Chondrocyte (in vitro differentiated cells): ENCODE measurements around the gene FOXN3. TPM values are rescaled to one million over a fixed set of nuclear protein-coding genes. Genes with fewer than 3 reads are reported as not detected.

Experiments used
- DNase-seq: peaks from one replicate; pipeline ENCODE4 v3.0.0; 2021; ENCODE audit warnings: mixed read lengths, low spot score
- H3K27ac Mint-ChIP-seq: one replicate; pipeline ENCODE4 v1.8.0; 2021; ENCODE audit warnings: mild to moderate bottlenecking, moderate library complexity, mixed read lengths; ENCODE audit not compliant: unreplicated experiment
- H3K27me3 Mint-ChIP-seq: 2 replicates; pipeline ENCODE4 v1.8.0; 2021; ENCODE audit warnings: low read depth, mixed read lengths
- H3K36me3 Mint-ChIP-seq: 2 replicates; pipeline ENCODE4 v1.8.0; 2021; ENCODE audit warnings: low read depth, mixed read lengths
- H3K4me1 Mint-ChIP-seq: 2 replicates; pipeline ENCODE4 v1.8.0; 2021; ENCODE audit warnings: low read depth, mild to moderate bottlenecking, mixed read lengths
- H3K4me3 Mint-ChIP-seq: one replicate; pipeline ENCODE4 v1.8.0; 2021; ENCODE audit warnings: mild to moderate bottlenecking, moderate library complexity, mixed read lengths; ENCODE audit not compliant: unreplicated experiment
- H3K9me3 Mint-ChIP-seq: 2 replicates; pipeline ENCODE4 v1.8.0; 2021; ENCODE audit warnings: low read depth, mixed read lengths
- total RNA-seq: library from RNA; stranded (reverse); gene quantifications from 3 replicates; pipeline ENCODE4 v1.2.1, GENCODE V29; 2021
- TF ChIP-seq, protein P1 (sequence below): fragments of 200-600 bp; sonication (generic); IDR thresholded peaks from 2 replicates; pipeline ENCODE4 v1.5.0; 2021; ENCODE audit warnings: antibody characterized with exemption, mild to moderate bottlenecking, moderate library complexity

Gene FOXN3
- total RNA-seq, 1 donor from 2014 or later = 161 TPM

DNA sequence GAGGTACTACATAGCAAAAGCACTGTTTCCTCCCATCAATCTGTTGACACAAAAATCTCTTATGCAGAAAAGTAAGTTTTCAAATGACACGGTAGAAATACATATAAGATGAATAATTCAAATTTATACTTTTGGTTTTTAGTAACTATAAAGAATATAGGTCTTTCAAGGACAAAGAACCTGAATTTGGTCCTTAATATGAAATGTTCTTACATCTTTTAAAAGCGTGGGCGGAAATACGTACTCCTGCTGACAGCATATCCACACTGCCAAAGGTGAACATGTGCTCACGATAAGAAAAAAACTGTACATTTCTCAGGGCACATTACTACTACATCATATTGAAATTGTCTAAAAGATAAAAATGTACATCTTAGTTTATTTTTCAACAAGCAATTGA is 127.6 kb downstream of the FOXN3 start:
- H3K9me3 Mint-ChIP-seq = no peaks in the 10 kb centered on the region
- DNase-seq = no peak
- H3K4me3 Mint-ChIP-seq = no peak overlapping the region
- peaks cover 3% of the 10 kb centered on the region for H3K36me3 Mint-ChIP-seq
- no peak overlapping the region for H3K27ac Mint-ChIP-seq
- TF ChIP-seq, protein P1, sequence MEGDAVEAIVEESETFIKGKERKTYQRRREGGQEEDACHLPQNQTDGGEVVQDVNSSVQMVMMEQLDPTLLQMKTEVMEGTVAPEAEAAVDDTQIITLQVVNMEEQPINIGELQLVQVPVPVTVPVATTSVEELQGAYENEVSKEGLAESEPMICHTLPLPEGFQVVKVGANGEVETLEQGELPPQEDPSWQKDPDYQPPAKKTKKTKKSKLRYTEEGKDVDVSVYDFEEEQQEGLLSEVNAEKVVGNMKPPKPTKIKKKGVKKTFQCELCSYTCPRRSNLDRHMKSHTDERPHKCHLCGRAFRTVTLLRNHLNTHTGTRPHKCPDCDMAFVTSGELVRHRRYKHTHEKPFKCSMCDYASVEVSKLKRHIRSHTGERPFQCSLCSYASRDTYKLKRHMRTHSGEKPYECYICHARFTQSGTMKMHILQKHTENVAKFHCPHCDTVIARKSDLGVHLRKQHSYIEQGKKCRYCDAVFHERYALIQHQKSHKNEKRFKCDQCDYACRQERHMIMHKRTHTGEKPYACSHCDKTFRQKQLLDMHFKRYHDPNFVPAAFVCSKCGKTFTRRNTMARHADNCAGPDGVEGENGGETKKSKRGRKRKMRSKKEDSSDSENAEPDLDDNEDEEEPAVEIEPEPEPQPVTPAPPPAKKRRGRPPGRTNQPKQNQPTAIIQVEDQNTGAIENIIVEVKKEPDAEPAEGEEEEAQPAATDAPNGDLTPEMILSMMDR = no peak
- H3K27me3 Mint-ChIP-seq = no peaks in the 10 kb centered on the region
- peaks cover 27% of the 10 kb centered on the region for H3K4me1 Mint-ChIP-seq

DNA sequence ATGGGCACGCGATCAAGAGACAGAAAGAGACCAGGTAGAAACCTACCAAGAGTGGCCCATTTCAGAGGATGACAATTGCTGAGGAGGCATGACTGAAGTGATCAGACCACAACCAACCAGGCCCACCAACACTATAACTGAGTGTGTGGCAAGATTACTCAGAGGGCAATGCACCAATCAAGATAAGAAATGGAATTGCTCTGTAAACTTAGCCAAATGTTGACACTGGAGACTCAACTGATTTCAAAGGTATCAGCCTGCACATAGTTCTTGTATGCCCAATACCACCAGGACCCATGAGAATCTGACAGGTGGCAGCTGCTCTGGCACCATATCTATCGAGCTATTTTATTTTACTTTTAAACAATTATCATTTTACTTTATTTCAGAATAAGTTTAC is 128.9 kb downstream of the FOXN3 start:
- DNase-seq = no peak
- Mint-ChIP-seq H3K9me3 (no peaks in the 10 kb centered on the region), H3K4me1 (peaks cover 26% of the 10 kb centered on the region), H3K27me3 (no peaks in the 10 kb centered on the region), H3K27ac (no peak overlapping the region), H3K4me3 (no peak overlapping the region), H3K36me3 (peaks cover 3% of the 10 kb centered on the region)
- TF ChIP-seq, protein P1 = no peak

DNA sequence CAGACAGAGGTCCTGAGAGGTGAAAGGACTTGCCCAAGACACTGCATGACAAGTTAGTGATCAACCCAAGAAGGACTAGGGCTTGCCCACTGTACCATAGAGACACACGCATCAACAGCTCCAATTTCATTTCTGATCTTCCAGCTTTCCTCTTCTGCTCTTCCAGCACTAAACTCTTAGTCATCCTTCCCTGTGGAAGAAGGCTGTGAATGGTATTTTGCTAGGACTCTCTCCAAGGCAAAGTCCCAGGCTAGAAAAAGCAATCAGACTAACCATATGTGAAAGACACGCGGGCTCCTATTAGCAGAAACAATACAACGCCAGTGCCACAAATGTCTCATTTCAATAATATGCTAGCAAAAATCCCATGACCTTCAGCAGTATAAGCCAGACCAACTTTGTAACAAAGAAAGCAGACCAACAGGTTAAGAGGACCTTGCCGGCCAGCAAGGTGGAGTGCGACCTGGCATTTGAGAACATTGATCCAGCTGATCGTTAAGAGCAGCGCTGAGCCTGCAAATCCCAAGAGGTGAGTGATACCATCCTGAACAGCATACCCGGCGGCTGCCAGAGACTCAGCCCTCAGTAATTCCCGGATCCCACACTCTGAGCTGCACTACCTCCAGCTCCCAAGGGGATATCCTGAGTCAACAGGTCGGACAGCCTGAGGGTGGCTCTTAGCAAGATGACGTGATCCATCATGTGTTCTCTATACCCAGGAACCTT is 132.5 kb downstream of the FOXN3 start:
- TF ChIP-seq, protein P1 = no peak
- no peaks in the 10 kb centered on the region for H3K9me3 Mint-ChIP-seq
- no peaks in the 10 kb centered on the region for H3K27me3 Mint-ChIP-seq
- peaks cover 20% of the 10 kb centered on the region for H3K4me1 Mint-ChIP-seq
- peaks cover 4% of the 10 kb centered on the region for H3K36me3 Mint-ChIP-seq
- H3K4me3 Mint-ChIP-seq = no peak overlapping the region
- no peak for DNase-seq
- H3K27ac Mint-ChIP-seq = peak overlapping the region; percentile 89

DNA sequence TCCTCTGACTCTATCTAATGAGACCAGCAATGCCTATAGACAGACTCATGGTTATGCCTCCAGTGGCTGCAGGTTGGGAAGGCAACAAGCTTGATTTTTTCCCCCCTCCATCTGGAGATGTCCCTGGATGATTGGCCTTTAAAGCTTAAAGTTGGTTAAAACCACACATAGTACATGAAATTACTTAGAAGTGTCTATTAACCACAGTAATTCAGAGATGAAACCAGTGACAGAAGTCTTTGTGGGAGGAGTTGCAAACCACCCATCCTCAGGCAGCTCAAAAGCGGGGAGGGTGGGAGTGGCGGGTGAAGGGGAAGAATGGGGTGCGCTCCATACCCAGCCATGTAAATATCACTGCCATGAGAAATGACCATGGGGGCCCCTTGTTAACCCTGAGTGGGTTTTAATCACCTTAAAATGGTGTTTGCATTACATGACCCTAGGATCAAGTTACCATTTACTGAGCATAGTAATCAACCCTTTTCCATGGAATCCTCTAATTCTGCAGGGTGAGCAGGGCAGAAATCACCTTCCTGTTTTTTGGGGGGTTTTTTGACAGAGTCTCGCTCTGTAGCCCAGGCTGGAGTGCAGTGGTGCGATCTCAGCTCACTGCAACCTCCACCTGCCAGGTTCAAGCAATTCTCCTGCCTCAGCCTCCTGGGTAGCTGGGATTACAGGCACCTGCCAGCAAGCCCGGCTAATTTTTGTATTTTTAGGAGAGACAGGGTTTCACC is 133.5 kb downstream of the FOXN3 start:
- Mint-ChIP-seq H3K27me3 (no peaks in the 10 kb centered on the region), H3K9me3 (no peaks in the 10 kb centered on the region), H3K4me1 (peaks cover 20% of the 10 kb centered on the region), H3K27ac (peak overlapping the region; percentile 29), H3K4me3 (no peak overlapping the region), H3K36me3 (peaks cover 4% of the 10 kb centered on the region)
- TF ChIP-seq, protein P1 = no peak
- no peak for DNase-seq

DNA sequence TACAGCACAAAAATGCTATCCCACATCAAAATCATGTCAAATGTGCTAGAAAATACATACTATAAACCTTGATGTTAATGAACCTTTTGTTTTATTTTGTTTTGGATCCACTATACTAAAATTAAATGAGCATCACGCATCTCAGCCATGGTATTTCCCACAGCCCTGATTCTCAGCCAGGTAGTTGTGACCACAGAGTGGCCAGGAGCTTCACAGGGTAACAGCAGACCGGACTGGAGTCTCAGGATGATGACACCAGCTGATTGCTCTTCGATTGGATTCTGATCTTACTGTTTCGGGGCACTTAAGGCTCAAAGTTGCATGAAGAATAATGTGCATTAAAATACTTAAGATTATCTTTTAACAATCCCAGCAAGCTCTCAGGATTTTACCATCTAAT is 134.8 kb downstream of the FOXN3 start:
- TF ChIP-seq, protein P1 = no peak
- Mint-ChIP-seq H3K4me1 (peaks cover 16% of the 10 kb centered on the region), H3K27ac (no peak overlapping the region), H3K36me3 (peaks cover 6% of the 10 kb centered on the region), H3K4me3 (no peak overlapping the region), H3K27me3 (no peaks in the 10 kb centered on the region), H3K9me3 (no peaks in the 10 kb centered on the region)
- DNase-seq = no peak
